C4-2B (cell line): Measurements from ENCODE around the gene ATR.
"Not testable (repeated sequence)": the region's sequence is repeated elsewhere in the genome, so short reads cannot be mapped to it uniquely, and the experiment has no call there.

Source experiments
- H3K27ac ChIP-seq: fragments of 450-650 bp; 2 replicates; pipeline ENCODE4 v1.5.1; 2017
- CTCF ChIP-seq: fragments of 450-650 bp; conservative IDR thresholded peaks from 2 replicates; pipeline ENCODE4 v1.5.1; 2017; ENCODE audit warnings: mild to moderate bottlenecking
- ZFX ChIP-seq: fragments of 450-650 bp; IDR thresholded peaks from 2 replicates; pipeline ENCODE4 v1.6.1; 2017

The ATR gene

GRCh38 chr3:142615171-142615570, 36.6 kb upstream of the ATR start:
- TF ChIP-seq CTCF (no peak), ZFX (no peak)
- H3K27ac ChIP-seq, result no peak overlapping the region

GRCh38 chr3:142614059-142614626, 35.6 kb upstream of the ATR start:
- no peak overlapping the region for H3K27ac ChIP-seq
- no peak for TF ChIP-seq CTCF

GRCh38 chr3:142613491-142613890, 35.0 kb upstream of the ATR start:
- no peak overlapping the region for H3K27ac ChIP-seq
- TF ChIP-seq ZFX, result no peak
- TF ChIP-seq CTCF, result no peak

- no peak overlapping the region for H3K27ac ChIP-seq
- TF ChIP-seq CTCF (no peak), ZFX (no peak)
Measured at GRCh38 chr3:142611206-142611605, 32.7 kb upstream of the ATR start.

GRCh38 chr3:142609136-142609535, 30.6 kb upstream of the ATR start:
- H3K27ac ChIP-seq, result no peak overlapping the region

GRCh38 chr3:142608631-142609030, 30.1 kb upstream of the ATR start:
- H3K27ac ChIP-seq, result no peak overlapping the region

More at GRCh38 chr3:142609136-142609535, 30.6 kb upstream of the ATR start:
- TF ChIP-seq ZFX, result no peak

GRCh38 chr3:142604940-142605339, 26.4 kb upstream of the ATR start:
- H3K27ac ChIP-seq, result no peak overlapping the region
- TF ChIP-seq CTCF, result no peak
- no peak for TF ChIP-seq ZFX

More at GRCh38 chr3:142608631-142609030, 30.1 kb upstream of the ATR start:
- no peak for TF ChIP-seq CTCF
- TF ChIP-seq ZFX, result no peak

- not testable (repeated sequence) for H3K27ac ChIP-seq
Measured at GRCh38 chr3:142603386-142603705, 24.8 kb upstream of the ATR start.
